Endodermal cell (in vitro differentiated cells): Measurements from ENCODE around the gene ABCA2. TPM values are rescaled to one million over a fixed set of nuclear protein-coding genes. Genes with fewer than 3 reads are reported as not detected.

Experiments
- DNase-seq: peaks from one replicate; pipeline ENCODE4 v3.0.0-alpha.2; 2017
- H3K27ac ChIP-seq: 2 replicates; pipeline ENCODE4 v1.5.1; 2013; ENCODE audit warnings: mild to moderate bottlenecking, low read depth, low read length, moderate library complexity
- H3K27me3 ChIP-seq: 2 replicates; pipeline ENCODE4 v1.6.1; 2013; ENCODE audit warnings: mild to moderate bottlenecking, low read length, moderate library complexity; ENCODE audit not compliant: insufficient read depth, control insufficient read depth, poor library complexity, severe bottlenecking
- H3K36me3 ChIP-seq: 2 replicates; pipeline ENCODE4 v1.7.0; 2013; ENCODE audit warnings: mild to moderate bottlenecking, low read length, moderate library complexity; ENCODE audit not compliant: control insufficient read depth, insufficient read depth
- H3K4me1 ChIP-seq: one replicate; pipeline ENCODE4 v1.7.0; 2013; ENCODE audit warnings: low read length; ENCODE audit not compliant: control insufficient read depth, insufficient read depth
- H3K4me3 ChIP-seq: 2 replicates; pipeline ENCODE4 v1.5.1; 2013; ENCODE audit warnings: mild to moderate bottlenecking, low read length, moderate library complexity
- H3K9ac ChIP-seq: 2 replicates; pipeline ENCODE4 v1.6.1; 2013; ENCODE audit warnings: mild to moderate bottlenecking, low read length, moderate library complexity; ENCODE audit not compliant: poor library complexity, severe bottlenecking; ENCODE audit errors: extremely low read depth
- H3K9me3 ChIP-seq: 2 replicates; pipeline ENCODE4 v1.6.1; 2013; ENCODE audit warnings: mild to moderate bottlenecking, low read length, moderate library complexity; ENCODE audit not compliant: control insufficient read depth
- H3K27ac Mint-ChIP-seq: 2 replicates; pipeline ENCODE4 v1.8.0; 2020; ENCODE audit warnings: mixed read lengths
- H3K27me3 Mint-ChIP-seq: 2 replicates; pipeline ENCODE4 v1.8.0; 2021; ENCODE audit warnings: mild to moderate bottlenecking, mixed read lengths; ENCODE audit not compliant: insufficient read depth
- H3K36me3 Mint-ChIP-seq: 2 replicates; pipeline ENCODE4 v1.8.0; 2020; ENCODE audit warnings: low read depth, mixed read lengths
- H3K4me1 Mint-ChIP-seq: 2 replicates; pipeline ENCODE4 v1.8.0; 2020; ENCODE audit warnings: mixed read lengths
- H3K4me3 Mint-ChIP-seq: 2 replicates; pipeline ENCODE4 v1.8.0; 2020; ENCODE audit warnings: mild to moderate bottlenecking, moderate library complexity, mixed read lengths
- H3K9me3 Mint-ChIP-seq: 2 replicates; pipeline ENCODE4 v1.8.0; 2020; ENCODE audit warnings: mild to moderate bottlenecking, mixed read lengths
- WGBS, 2 experiments: methylation state at CpG; one replicate each; pipeline versions ENCODE4 v1.1.5 to v1.1.7; 2013; ENCODE audit warnings: missing lambda C conversion rate in 2 of 2, mixed read lengths in 1 of 2; ENCODE audit not compliant: insufficient coverage in 1 of 2, insufficient read length in 1 of 2; 5-methylcytosine and 5-hydroxymethylcytosine counted together
- total RNA-seq, 2 donors: library from RNA; stranded (reverse); fragmentation: NEBNext Ultra II Directional in 1 of 2; extraction: Animal tissue kit (Norgen Biotek cat#: 25700) in 1 of 2; gene quantifications; 2 replicates in 1 of 2; 3 replicates in 1 of 2; pipeline ENCODE4 v1.2.1, GENCODE V29; 2021
- TF ChIP-seq, protein P1 (sequence below): fragments of 200-600 bp; sonication (generic); conservative IDR thresholded peaks from 2 replicates; pipeline ENCODE4 v1.5.0; 2021; ENCODE audit warnings: antibody characterized with exemption, mild to moderate bottlenecking

ABCA2 gene
- total RNA-seq, 2 donors from 2014 or later, result 21.5 to 30.0 TPM

- no peak overlapping the region for H3K9ac ChIP-seq
- no peaks in the 10 kb centered on the region for H3K9me3 Mint-ChIP-seq
- peaks cover 12% of the 10 kb centered on the region for H3K36me3 Mint-ChIP-seq
- no peak overlapping the region for H3K27ac Mint-ChIP-seq
- H3K4me3 Mint-ChIP-seq, result no peak overlapping the region
- no peak overlapping the region for H3K27ac ChIP-seq
- no peaks in the 10 kb centered on the region for H3K9me3 ChIP-seq
- peaks cover 10% of the 10 kb centered on the region for H3K36me3 ChIP-seq
- WGBS, 2 experiments, result 94 to 100% methylated on average over 3 to 9 of the region's 9 CpGs
- H3K27me3 ChIP-seq, result peaks cover 3% of the 10 kb centered on the region
- no peak overlapping the region for H3K4me3 ChIP-seq
- TF ChIP-seq, protein P1, sequence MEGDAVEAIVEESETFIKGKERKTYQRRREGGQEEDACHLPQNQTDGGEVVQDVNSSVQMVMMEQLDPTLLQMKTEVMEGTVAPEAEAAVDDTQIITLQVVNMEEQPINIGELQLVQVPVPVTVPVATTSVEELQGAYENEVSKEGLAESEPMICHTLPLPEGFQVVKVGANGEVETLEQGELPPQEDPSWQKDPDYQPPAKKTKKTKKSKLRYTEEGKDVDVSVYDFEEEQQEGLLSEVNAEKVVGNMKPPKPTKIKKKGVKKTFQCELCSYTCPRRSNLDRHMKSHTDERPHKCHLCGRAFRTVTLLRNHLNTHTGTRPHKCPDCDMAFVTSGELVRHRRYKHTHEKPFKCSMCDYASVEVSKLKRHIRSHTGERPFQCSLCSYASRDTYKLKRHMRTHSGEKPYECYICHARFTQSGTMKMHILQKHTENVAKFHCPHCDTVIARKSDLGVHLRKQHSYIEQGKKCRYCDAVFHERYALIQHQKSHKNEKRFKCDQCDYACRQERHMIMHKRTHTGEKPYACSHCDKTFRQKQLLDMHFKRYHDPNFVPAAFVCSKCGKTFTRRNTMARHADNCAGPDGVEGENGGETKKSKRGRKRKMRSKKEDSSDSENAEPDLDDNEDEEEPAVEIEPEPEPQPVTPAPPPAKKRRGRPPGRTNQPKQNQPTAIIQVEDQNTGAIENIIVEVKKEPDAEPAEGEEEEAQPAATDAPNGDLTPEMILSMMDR, result no peak
- H3K27me3 Mint-ChIP-seq, result no peaks in the 10 kb centered on the region
- no peak for DNase-seq
- H3K4me1 Mint-ChIP-seq, result no peaks in the 10 kb centered on the region
- H3K4me1 ChIP-seq, result no peaks in the 10 kb centered on the region
These were observed 10.9 kb upstream of the ABCA2 start for GRCh38 chr9:137038916-137039315.

GRCh38 chr9:137037483-137037882 is 9.4 kb upstream of the ABCA2 start:
- Histone ChIP-seq H3K9ac (no peak overlapping the region), H3K27me3 (peaks cover 3% of the 10 kb centered on the region), H3K36me3 (peaks cover 10% of the 10 kb centered on the region), H3K4me3 (no peak overlapping the region), H3K27ac (no peak overlapping the region), H3K4me1 (no peaks in the 10 kb centered on the region), H3K9me3 (no peaks in the 10 kb centered on the region)
- TF ChIP-seq, protein P1, result no peak
- peaks cover 12% of the 10 kb centered on the region for H3K36me3 Mint-ChIP-seq
- no peaks in the 10 kb centered on the region for H3K4me1 Mint-ChIP-seq
- DNase-seq, result no peak
- peaks cover 2% of the 10 kb centered on the region for H3K27me3 Mint-ChIP-seq
- no peaks in the 10 kb centered on the region for H3K9me3 Mint-ChIP-seq
- no peak overlapping the region for H3K4me3 Mint-ChIP-seq
- WGBS, 2 experiments, result 93 to 100% methylated on average over 8 to 10 of the region's 10 CpGs
- no peak overlapping the region for H3K27ac Mint-ChIP-seq

DNA sequence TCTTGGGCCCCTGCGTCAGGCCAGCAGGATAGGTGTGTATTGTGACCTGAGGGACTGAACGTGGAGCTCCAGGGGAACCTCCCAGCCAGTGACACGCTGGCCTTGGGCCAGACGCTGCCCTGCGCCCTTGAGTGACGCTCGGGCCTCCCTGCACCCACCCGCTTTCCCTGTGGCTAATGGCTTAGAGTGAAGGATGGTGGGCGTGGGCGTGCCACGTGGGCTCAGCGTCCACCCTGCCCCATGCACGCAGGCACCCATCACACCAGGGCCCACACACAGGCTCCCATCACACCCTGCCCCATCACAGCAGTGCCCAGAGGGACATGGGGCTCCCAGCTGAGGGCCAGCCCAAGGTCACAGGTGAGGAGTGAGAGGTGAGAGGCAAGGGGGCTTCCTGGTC is 9.0 kb upstream of the ABCA2 start:
- H3K9me3 Mint-ChIP-seq, result no peaks in the 10 kb centered on the region
- no peak for DNase-seq
- H3K4me3 Mint-ChIP-seq, result no peak overlapping the region
- TF ChIP-seq, protein P1, result no peak
- peaks cover 3% of the 10 kb centered on the region for H3K27me3 ChIP-seq
- no peak overlapping the region for H3K27ac ChIP-seq
- no peaks in the 10 kb centered on the region for H3K4me1 Mint-ChIP-seq
- no peak overlapping the region for H3K9ac ChIP-seq
- H3K27ac Mint-ChIP-seq, result no peak overlapping the region
- peaks cover 10% of the 10 kb centered on the region for H3K36me3 ChIP-seq
- peaks cover 12% of the 10 kb centered on the region for H3K36me3 Mint-ChIP-seq
- H3K4me3 ChIP-seq, result no peak overlapping the region
- 92 to 95% methylated on average over 6 to 13 of the region's 13 CpGs for WGBS, 2 experiments
- H3K27me3 Mint-ChIP-seq, result peaks cover 2% of the 10 kb centered on the region
- H3K4me1 ChIP-seq, result no peaks in the 10 kb centered on the region
- no peaks in the 10 kb centered on the region for H3K9me3 ChIP-seq
